ENCODE data around the gene ZNF280D. TPM values are rescaled to one million over a fixed set of nuclear protein-coding genes. Genes with fewer than 3 reads are reported as not detected.
A peak's percentile ranks its signal among the peaks of the same experiment; 100 is the strongest.

The ZNF280D gene
- total RNA-seq, 2 donors from 2014 or later: 21.3 to 26.1 TPM

DNA sequence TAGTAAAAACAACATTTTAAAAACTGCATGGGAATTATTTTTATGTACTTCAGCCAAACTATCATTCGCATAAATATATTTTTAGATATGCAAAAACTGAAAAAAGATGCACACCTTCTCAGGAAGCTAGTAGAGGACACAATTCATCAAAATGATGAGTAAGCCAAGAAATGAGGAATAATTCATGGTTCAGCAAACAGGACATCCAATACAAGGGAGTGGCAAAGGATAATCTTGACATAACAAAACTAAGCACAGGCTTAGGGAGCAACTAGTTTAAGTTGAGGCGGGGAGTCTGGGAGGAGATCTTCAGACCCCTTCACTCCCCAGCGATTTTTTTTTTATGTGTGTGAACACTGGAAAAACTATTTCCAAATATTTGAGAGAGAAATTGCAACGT, 93.7 kb downstream of the ZNF280D start:
- no peak for ATAC-seq (replicated peaks in 1 of 2)
- Mint-ChIP-seq H3K36me3 (ENCODE audit: insufficient read depth in 2 of 2) (peaks cover 0 to 2% of the 10 kb centered on the region in 2 donors), H3K4me3 (no peak overlapping the region), H3K9me3 (no peaks in the 10 kb centered on the region), H3K27me3 (ENCODE audit: low read depth) (no peaks in the 10 kb centered on the region), H3K4me1 (ENCODE audit: low read depth) (no peaks in the 10 kb centered on the region), H3K27ac (no peak overlapping the region)
- no peak for DNase-seq

DNA sequence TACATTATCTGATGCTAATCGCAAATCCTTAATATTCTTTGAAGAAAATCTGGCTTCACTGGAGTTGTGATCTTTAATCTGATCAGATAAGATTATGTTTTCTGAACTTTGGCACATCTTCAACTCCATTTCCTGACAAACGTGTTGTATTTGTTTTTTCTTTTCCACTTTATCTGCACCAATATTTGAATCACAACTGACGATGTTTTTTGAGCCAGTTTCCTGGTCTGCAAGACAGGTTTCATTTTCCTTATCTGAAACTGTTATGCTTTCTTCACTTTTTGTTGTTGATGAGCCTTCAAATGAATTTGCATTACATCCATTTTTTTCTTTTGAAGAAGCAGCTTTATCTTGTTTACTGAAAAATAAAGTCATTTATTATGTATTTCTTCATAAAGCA, 101.5 kb downstream of the ZNF280D start:
- Mint-ChIP-seq H3K9me3 (no peaks in the 10 kb centered on the region), H3K4me1 (ENCODE audit: low read depth) (peaks cover 10% of the 10 kb centered on the region), H3K36me3 (ENCODE audit: insufficient read depth in 2 of 2) (no peaks in the 10 kb centered on the region), H3K27me3 (ENCODE audit: low read depth) (no peaks in the 10 kb centered on the region), H3K4me3 (no peak overlapping the region), H3K27ac (no peak overlapping the region)
- DNase-seq: no peak
- ATAC-seq (replicated peaks in 1 of 2): no peak

DNA sequence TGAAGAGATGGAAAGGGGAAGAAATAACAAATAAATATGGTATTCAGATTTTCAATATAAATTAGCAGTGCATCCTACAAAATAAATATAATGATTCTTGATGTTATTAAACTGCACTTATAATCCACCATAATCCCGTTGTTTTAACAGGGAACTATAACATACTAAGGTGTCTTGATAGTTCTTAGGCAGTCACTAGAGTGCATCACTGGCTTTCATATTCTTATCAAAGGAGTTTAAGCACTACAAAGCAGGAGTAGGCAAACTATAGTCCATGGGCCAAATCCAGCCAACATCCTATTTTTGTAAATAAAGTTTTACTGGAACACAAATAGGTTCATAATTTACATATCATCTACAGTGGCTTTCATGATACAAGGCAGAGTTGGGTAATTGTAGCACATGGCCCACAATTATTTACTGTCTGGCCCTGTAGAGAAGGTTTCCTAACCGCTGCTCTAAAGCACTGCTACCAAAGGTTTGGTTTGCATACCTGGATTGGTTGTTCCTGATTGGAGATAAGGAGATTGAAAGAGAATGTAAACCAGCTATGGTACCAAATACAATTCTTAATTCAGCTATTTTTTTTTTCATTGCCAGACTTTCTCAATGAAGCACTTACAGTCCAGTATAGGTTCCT, 104.3 kb downstream of the ZNF280D start:
- no peaks in the 10 kb centered on the region for H3K36me3 Mint-ChIP-seq (ENCODE audit: insufficient read depth in 2 of 2)
- no peak for ATAC-seq (replicated peaks in 1 of 2)

DNA sequence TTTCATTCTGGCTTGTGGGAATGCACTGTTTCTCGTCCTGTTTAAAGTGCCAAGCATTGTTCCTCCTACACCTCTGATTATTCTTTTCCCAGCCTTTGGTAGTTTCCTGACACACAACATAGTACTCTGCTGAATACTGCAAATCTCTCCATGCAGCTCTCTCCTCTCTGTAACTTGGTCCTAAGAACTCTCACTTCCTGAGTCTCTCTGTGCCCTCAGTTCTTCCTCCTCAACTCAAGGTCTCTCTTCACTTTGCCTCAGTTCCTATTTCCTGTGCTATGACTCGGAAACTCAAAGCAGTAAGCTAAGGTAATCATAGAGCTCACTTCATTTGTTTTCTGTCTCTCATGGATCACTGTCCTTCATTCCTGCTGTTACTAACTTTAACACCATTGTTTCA, 113.4 kb downstream of the ZNF280D start:
- DNase-seq (no peak), ATAC-seq (replicated peaks in 1 of 2) (no peak)
- H3K36me3 Mint-ChIP-seq (ENCODE audit: insufficient read depth in 2 of 2): peaks cover 0 to 3% of the 10 kb centered on the region in 2 donors
- no peaks in the 10 kb centered on the region for H3K27me3 Mint-ChIP-seq (ENCODE audit: low read depth)
- H3K27ac Mint-ChIP-seq: no peak overlapping the region
- H3K9me3 Mint-ChIP-seq: peaks cover 4% of the 10 kb centered on the region in 2 donors
- H3K4me1 Mint-ChIP-seq (ENCODE audit: low read depth): peaks cover 6% of the 10 kb centered on the region
- no peak overlapping the region for H3K4me3 Mint-ChIP-seq

More for the DNA sequence above, 104.3 kb downstream of the ZNF280D start:
- Mint-ChIP-seq H3K4me3 (no peak overlapping the region), H3K27ac (no peak overlapping the region), H3K27me3 (ENCODE audit: low read depth) (no peaks in the 10 kb centered on the region), H3K9me3 (no peaks in the 10 kb centered on the region), H3K4me1 (ENCODE audit: low read depth) (peaks cover 10% of the 10 kb centered on the region)
- no peak for DNase-seq

DNA sequence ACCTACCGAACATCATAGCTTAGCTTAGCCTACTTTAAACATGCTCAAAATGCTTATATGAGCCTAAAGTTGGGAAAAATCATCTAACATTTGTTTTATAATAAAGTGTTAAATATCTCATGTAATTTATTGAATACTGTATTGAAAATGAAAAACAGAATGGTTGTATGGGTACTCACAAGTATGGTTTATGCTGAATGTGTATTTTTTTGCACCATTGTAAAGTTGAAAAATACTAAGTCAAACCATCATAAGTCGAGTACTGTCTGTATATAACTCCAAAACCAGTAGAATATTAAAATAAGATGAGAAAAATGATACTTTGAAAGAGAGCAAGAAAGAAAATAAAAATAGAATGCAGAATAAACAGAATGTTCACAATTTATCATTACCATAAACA, 115.7 kb downstream of the ZNF280D start:
- peaks cover 4% of the 10 kb centered on the region in 2 donors for H3K9me3 Mint-ChIP-seq
- H3K36me3 Mint-ChIP-seq (ENCODE audit: insufficient read depth in 2 of 2): peaks cover 0 to 5% of the 10 kb centered on the region in 2 donors
- ATAC-seq (replicated peaks in 1 of 2) (no peak), DNase-seq (no peak)
- H3K4me1 Mint-ChIP-seq (ENCODE audit: low read depth): peaks cover 11% of the 10 kb centered on the region
- H3K27me3 Mint-ChIP-seq (ENCODE audit: low read depth): peaks cover 8% of the 10 kb centered on the region
- H3K4me3 Mint-ChIP-seq: no peak overlapping the region
- no peak overlapping the region for H3K27ac Mint-ChIP-seq

DNA sequence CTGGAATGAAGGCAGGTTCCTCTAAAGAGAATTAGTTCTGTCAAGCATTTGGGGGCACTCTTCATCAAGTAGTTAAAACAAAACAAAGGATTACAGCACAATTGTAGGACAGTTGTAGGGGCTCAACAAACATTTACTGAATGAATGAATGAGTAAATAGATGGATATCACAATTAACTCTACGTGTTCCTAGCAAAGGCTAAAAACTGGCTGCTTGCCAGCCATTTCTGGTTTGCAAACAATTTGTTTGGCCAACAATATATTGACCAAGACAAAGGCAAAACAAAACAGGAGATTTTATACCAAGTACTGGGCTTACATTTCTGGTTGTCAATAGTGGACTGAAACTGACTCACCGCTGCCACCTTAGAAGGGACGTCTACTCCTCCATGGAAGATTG, 116.8 kb downstream of the ZNF280D start:
- Mint-ChIP-seq H3K27me3 (ENCODE audit: low read depth) (peaks cover 8% of the 10 kb centered on the region), H3K4me3 (no peak overlapping the region), H3K36me3 (ENCODE audit: insufficient read depth in 2 of 2) (peaks cover 0 to 5% of the 10 kb centered on the region in 2 donors), H3K27ac (no peak overlapping the region), H3K9me3 (peaks cover 4% of the 10 kb centered on the region in 2 donors), H3K4me1 (ENCODE audit: low read depth) (peaks cover 11% of the 10 kb centered on the region)
- ATAC-seq (replicated peaks in 1 of 2) (no peak), DNase-seq (no peak)

DNA sequence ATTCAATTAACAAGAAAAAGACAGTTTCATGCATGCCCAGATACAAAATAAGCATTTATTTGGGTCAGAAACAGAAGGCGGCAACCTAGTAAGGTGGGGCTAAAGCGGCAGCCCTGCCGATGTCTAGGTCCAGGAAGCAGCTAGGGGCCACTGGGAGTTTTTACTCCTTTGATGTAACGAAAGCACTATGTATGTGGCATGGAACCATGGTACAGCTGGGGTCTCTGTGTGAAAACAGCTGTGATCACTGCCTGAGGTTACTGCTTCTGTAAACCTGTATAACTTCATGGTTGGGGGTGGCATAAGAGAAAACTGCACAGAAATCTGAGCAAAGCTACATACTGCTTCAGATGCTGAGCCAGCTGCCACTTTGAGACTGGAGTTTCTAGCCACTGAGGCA, 119.5 kb downstream of the ZNF280D start:
- H3K36me3 Mint-ChIP-seq (ENCODE audit: insufficient read depth in 2 of 2): peaks cover 0 to 2% of the 10 kb centered on the region in 2 donors
- ATAC-seq (replicated peaks in 1 of 2) (no peak), DNase-seq (no peak)
- peaks cover 0 to 2% of the 10 kb centered on the region in 2 donors for H3K9me3 Mint-ChIP-seq
- H3K4me3 Mint-ChIP-seq: peak overlapping the region in 1 of 2 donors; percentile 17
- peak overlapping the region; percentile 75 for H3K27ac Mint-ChIP-seq
- H3K4me1 Mint-ChIP-seq (ENCODE audit: low read depth): peaks cover 5% of the 10 kb centered on the region
- peaks cover 15% of the 10 kb centered on the region for H3K27me3 Mint-ChIP-seq (ENCODE audit: low read depth)

DNA sequence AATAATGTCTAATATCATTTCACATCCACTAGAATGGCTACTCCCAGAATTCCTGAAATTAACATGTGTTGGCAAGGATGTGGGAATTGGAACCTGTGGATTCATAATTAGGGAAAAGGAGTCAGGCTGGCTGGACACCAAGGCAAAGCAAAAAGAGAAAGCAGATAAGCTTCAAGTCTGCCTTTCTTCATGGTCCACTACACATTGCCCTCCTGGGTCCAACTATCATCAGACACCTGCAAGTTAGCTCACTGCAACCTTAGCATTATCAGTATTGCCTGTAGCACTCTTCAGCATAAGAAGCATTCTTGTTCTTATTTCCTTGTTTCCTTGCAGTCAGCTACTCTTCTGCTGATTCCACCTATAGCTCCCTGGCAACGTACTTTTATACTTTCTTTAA, 124.3 kb downstream of the ZNF280D start:
- Mint-ChIP-seq H3K36me3 (ENCODE audit: insufficient read depth in 2 of 2) (peaks cover 2 to 5% of the 10 kb centered on the region in 2 donors), H3K4me3 (no peak overlapping the region), H3K4me1 (ENCODE audit: low read depth) (peaks cover 14% of the 10 kb centered on the region), H3K27ac (no peak overlapping the region), H3K27me3 (ENCODE audit: low read depth) (peaks cover 26% of the 10 kb centered on the region), H3K9me3 (peaks cover 0 to 5% of the 10 kb centered on the region in 2 donors)
- no peak for ATAC-seq (replicated peaks in 1 of 2)
- DNase-seq: no peak

DNA sequence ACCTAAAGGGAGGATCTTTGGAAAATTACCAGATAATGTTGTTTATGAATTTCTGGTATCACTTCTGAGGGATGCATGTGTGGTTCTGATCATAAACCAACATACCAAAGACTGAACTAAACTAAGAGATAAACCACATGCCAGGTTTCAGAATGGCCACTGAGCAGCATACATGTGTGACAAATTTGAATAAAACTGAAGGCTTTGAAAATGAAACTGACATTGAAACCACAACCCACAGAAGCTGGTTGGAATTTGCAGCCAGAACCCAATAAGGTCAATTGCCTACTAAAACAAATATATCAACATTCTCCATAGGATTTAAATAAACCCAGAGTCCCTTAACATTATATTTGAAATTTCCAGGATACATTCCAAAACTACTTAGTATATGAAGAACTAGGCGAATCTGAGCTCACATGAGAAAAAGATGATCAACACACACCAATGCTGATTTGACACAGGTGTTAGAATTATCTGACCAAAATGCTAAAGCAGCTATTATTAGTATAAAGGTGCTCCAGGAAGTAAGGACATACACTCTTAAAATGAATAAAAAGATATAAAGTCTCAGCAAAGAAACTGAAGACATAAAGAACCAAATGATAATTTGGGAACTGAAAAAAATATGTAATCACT, 125.0 kb downstream of the ZNF280D start:
- Mint-ChIP-seq H3K36me3 (ENCODE audit: insufficient read depth in 2 of 2) (peaks cover 2 to 3% of the 10 kb centered on the region in 2 donors), H3K27me3 (ENCODE audit: low read depth) (peaks cover 19% of the 10 kb centered on the region), H3K4me1 (ENCODE audit: low read depth) (peaks cover 10% of the 10 kb centered on the region), H3K9me3 (peaks cover 0 to 5% of the 10 kb centered on the region in 2 donors), H3K27ac (no peak overlapping the region), H3K4me3 (no peak overlapping the region)
- DNase-seq: no peak
- peak in 1 of 2 donors; percentile 23 for ATAC-seq (replicated peaks in 1 of 2)

DNA sequence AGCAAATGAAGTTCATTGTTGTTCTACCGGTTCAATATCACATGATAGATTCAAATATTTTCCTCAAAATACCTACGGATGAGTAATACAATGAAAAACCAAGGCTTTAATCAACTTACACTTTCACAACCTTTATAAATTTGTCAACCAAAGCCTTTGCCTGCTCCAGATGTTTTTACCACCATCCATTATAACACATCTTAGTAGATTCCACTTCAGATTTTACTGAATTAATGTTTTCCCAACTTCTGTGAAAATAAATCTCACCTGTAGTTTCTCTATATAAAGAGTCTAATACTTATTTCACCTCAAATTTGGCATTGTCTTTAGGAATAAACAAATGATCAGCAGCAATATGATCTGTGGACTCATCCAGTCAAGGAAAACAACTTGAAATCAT, 131.1 kb downstream of the ZNF280D start:
- no peaks in the 10 kb centered on the region for H3K4me1 Mint-ChIP-seq (ENCODE audit: low read depth)
- no peak for ATAC-seq (replicated peaks in 1 of 2)
- no peak overlapping the region for H3K4me3 Mint-ChIP-seq

DNA sequence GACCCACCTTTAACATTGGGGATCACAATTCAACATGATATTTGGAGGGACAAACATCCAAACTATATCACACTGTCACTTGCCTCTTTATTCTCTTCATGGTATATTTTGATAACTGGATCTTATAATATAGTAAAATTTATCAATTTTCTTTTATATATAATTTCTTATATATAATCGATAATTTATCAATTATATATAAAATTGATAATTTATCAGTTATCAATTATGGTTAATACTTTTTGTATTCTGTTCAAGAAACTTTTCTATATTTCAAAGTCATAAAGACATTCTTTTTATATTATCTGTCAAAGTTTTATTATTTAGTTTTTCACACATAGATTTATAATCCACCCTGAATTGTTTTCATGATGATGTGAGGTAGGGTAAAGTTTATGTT, 132.9 kb downstream of the ZNF280D start:
- Mint-ChIP-seq H3K36me3 (ENCODE audit: insufficient read depth in 2 of 2) (peaks cover 3 to 5% of the 10 kb centered on the region in 2 donors), H3K4me1 (ENCODE audit: low read depth) (no peaks in the 10 kb centered on the region), H3K4me3 (no peak overlapping the region), H3K9me3 (peaks cover 2 to 12% of the 10 kb centered on the region in 2 donors), H3K27ac (no peak overlapping the region), H3K27me3 (ENCODE audit: low read depth) (no peaks in the 10 kb centered on the region)
- ATAC-seq (replicated peaks in 1 of 2) (no peak), DNase-seq (no peak)

More for the DNA sequence above, 131.1 kb downstream of the ZNF280D start:
- peaks cover 12% of the 10 kb centered on the region for H3K27me3 Mint-ChIP-seq (ENCODE audit: low read depth)
- DNase-seq: no peak
- peaks cover 2 to 12% of the 10 kb centered on the region in 2 donors for H3K9me3 Mint-ChIP-seq
- H3K36me3 Mint-ChIP-seq (ENCODE audit: insufficient read depth in 2 of 2): peaks cover 6 to 7% of the 10 kb centered on the region in 2 donors
- no peak overlapping the region for H3K27ac Mint-ChIP-seq

DNA sequence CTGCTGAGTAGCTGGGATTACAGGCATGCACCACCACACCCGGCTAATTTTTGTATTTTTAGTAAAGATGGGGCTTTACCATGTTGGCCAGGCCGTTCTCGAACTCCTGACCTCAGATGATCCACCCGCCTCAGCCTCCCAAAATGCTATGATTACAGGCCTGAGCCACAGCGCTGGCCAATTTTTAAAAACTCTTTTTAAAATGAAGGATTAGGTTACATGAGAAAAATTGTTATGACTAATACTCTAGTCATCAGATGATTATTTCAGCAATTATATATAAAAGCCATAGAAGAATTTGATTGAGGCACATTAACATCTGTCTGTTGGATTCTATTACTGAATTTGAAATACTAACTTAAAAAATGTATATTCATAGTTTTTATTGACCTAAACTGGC, 134.3 kb downstream of the ZNF280D start:
- peaks cover 2 to 7% of the 10 kb centered on the region in 2 donors for H3K9me3 Mint-ChIP-seq
- no peaks in the 10 kb centered on the region for H3K27me3 Mint-ChIP-seq (ENCODE audit: low read depth)
- ATAC-seq (replicated peaks in 1 of 2) (no peak), DNase-seq (no peak)
- H3K27ac Mint-ChIP-seq: no peak overlapping the region
- no peaks in the 10 kb centered on the region for H3K4me1 Mint-ChIP-seq (ENCODE audit: low read depth)
- peaks cover 3 to 4% of the 10 kb centered on the region in 2 donors for H3K36me3 Mint-ChIP-seq (ENCODE audit: insufficient read depth in 2 of 2)
- H3K4me3 Mint-ChIP-seq: no peak overlapping the region

DNA sequence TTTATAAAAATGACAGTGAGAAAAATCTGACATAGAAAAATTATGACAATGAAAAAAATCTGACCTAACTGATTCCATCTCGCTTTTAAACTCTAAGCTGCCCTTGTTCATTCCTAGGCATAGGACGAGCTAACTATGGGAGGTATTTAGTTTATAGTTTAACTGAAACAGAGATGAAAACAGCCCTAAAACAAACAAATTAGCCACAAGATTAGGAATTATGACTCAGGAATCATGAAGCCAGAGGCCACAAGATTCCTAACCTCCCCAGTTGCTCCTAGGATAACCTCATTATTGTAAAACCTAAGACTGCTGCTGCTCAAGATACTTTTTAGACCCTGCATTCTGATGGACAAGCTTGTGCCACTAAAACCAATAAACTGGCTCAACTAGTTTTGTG, 145.6 kb downstream of the ZNF280D start:
- H3K9me3 Mint-ChIP-seq: peaks cover 11 to 14% of the 10 kb centered on the region in 2 donors
- H3K27me3 Mint-ChIP-seq (ENCODE audit: low read depth): no peaks in the 10 kb centered on the region
- no peaks in the 10 kb centered on the region for H3K4me1 Mint-ChIP-seq (ENCODE audit: low read depth)
- H3K36me3 Mint-ChIP-seq (ENCODE audit: insufficient read depth in 2 of 2): peaks cover 7 to 9% of the 10 kb centered on the region in 2 donors
- DNase-seq: no peak
- no peak for ATAC-seq (replicated peaks in 1 of 2)
- no peak overlapping the region for H3K27ac Mint-ChIP-seq
- H3K4me3 Mint-ChIP-seq: no peak overlapping the region
